Natural killer cell treated with Interleukin-12 subunit alpha and Interleukin-12 subunit beta and Interleukin-15 and Interleukin-18, amount 100 ng/mL, for 72 hours (primary cell): Measurements from ENCODE around the gene KCNC4. TPM values are rescaled to one million over a fixed set of nuclear protein-coding genes. Genes with fewer than 3 reads are reported as not detected.
A peak's percentile ranks its signal among the peaks of the same experiment; 100 is the strongest.

Experiments used
- ATAC-seq, 2 donors: fragments of 150-1000 bp; cut with Tn5 transposase in 1 of 2; sonication (Bioruptor Pico), chemical (Tn5 transposase) in 1 of 2; 2 replicates each; pipeline ENCODE4 v1.10.0; 2021
- DNase-seq: peaks from one replicate; pipeline ENCODE4 v3.0.0; 2022; ENCODE audit warnings: low spot score
- H3K27ac Mint-ChIP-seq, 2 donors: 1 replicate in 1 of 2; 2 replicates in 1 of 2; pipeline ENCODE4 v1.8.0; 2022; ENCODE audit warnings: mixed read lengths in 2 of 2, mild to moderate bottlenecking in 1 of 2, moderate library complexity in 1 of 2
- H3K27me3 Mint-ChIP-seq, 2 donors: 1 replicate in 1 of 2; 2 replicates in 1 of 2; pipeline ENCODE4 v1.8.0; 2022; ENCODE audit warnings: mixed read lengths in 2 of 2
- H3K36me3 Mint-ChIP-seq: one replicate; pipeline ENCODE4 v1.8.0; 2022; ENCODE audit warnings: mixed read lengths
- H3K4me1 Mint-ChIP-seq, 2 donors: 1 replicate in 1 of 2; 2 replicates in 1 of 2; pipeline ENCODE4 v1.8.0; 2022; ENCODE audit warnings: low read depth in 2 of 2, mixed read lengths in 2 of 2, mild to moderate bottlenecking in 1 of 2
- H3K4me3 Mint-ChIP-seq: one replicate; pipeline ENCODE4 v1.8.0; 2022; ENCODE audit warnings: mixed read lengths
- H3K9me3 Mint-ChIP-seq: 2 replicates; pipeline ENCODE4 v1.8.0; 2022; ENCODE audit warnings: mixed read lengths
- total RNA-seq, 2 donors: library from RNA; stranded (reverse); gene quantifications; one replicate each; pipeline ENCODE4 v1.2.3, GENCODE V29; 2022

Gene KCNC4
- 1 to 10 TPM in 1 of 2 donors, under 1 TPM in 1; 0.88 to 2.1 TPM for total RNA-seq

GRCh38 chr1:110209715-110210603 lies at the start of gene KCNC4:
KCNC4 (plus strand) TSS chr1:110210314; CDS start chr1:110211500, 1,186 bp downstream.
- H3K4me1 Mint-ChIP-seq = peaks cover 9 to 21% of the 10 kb centered on the region in 2 donors
- H3K36me3 Mint-ChIP-seq = no peaks in the 10 kb centered on the region
- peak; percentile 96 to 97 for ATAC-seq
- peak within 1 kb of the TSS; percentile 82 for H3K4me3 Mint-ChIP-seq
- H3K27me3 Mint-ChIP-seq = peaks cover 6 to 13% of the 10 kb centered on the region in 2 donors
- peak; percentile 91 for DNase-seq
- peak within 1 kb of the TSS; percentile 71 to 79 for H3K27ac Mint-ChIP-seq
- no peaks in the 10 kb centered on the region for H3K9me3 Mint-ChIP-seq

- no peaks in the 10 kb centered on the region for H3K36me3 Mint-ChIP-seq
- DNase-seq (no peak), ATAC-seq (no peak)
- H3K4me3 Mint-ChIP-seq = no peak overlapping the region
- H3K4me1 Mint-ChIP-seq = peaks cover 0 to 2% of the 10 kb centered on the region in 2 donors
- H3K27me3 Mint-ChIP-seq = peaks cover 29 to 31% of the 10 kb centered on the region in 2 donors
- H3K9me3 Mint-ChIP-seq = no peaks in the 10 kb centered on the region
- no peak overlapping the region for H3K27ac Mint-ChIP-seq
Measured at GRCh38 chr1:110160538-110161100, 49.5 kb upstream of the KCNC4 start.

- Mint-ChIP-seq H3K27ac (no peak overlapping the region), H3K4me1 (peaks cover 0 to 2% of the 10 kb centered on the region in 2 donors), H3K27me3 (peaks cover 27 to 30% of the 10 kb centered on the region in 2 donors), H3K36me3 (no peaks in the 10 kb centered on the region), H3K4me3 (no peak overlapping the region), H3K9me3 (no peaks in the 10 kb centered on the region)
- no peak for DNase-seq
- ATAC-seq = no peak
Measured at GRCh38 chr1:110161165-110161564, 48.9 kb upstream of the KCNC4 start.

DNA sequence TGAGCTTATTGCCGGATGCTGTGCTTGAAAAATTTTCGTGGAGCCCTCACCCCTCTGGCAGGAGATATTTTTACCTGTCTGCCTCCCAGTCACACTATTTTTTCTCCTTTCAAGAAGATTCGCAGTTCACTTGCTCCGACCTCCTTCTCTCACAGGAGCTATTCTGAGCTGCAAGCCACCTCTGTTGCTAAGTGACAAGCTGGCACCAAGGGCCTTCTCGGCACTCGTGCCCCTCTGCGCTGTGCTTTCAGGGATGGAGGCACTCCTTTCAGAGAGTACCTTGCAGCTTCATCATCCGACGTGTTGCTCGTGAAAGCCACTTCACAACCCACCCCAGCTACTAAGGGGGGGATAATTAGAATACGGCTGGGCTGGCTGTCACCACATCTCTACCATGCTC lies 48.3 kb upstream of the KCNC4 start:
- Mint-ChIP-seq H3K27me3 (peaks cover 20 to 25% of the 10 kb centered on the region in 2 donors), H3K4me3 (no peak overlapping the region), H3K9me3 (no peaks in the 10 kb centered on the region), H3K27ac (no peak overlapping the region), H3K4me1 (peaks cover 0 to 2% of the 10 kb centered on the region in 2 donors), H3K36me3 (no peaks in the 10 kb centered on the region)
- DNase-seq (no peak), ATAC-seq (no peak)

DNA sequence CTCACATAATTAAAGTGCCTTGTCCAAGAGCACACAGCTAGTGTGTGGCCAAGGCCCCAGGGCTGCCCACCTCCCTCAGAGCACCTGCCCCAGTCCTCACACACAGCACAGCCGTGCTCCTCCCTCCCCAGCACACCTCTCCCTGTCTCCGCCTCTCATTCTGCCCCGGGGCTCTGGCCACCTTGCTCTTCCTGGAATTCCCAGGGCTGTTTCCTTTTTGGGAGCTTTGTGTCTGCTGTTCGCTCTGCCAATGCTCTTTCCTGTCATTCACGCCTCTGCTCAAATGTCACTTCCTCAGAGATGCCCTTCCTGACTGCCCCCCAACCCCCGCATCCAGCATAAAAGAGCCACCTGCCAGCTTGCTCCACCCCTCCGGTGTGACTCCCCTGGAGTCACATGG lies 46.5 kb upstream of the KCNC4 start:
- Mint-ChIP-seq H3K27me3 (peaks cover 7 to 17% of the 10 kb centered on the region in 2 donors), H3K36me3 (no peaks in the 10 kb centered on the region), H3K27ac (no peak overlapping the region), H3K4me3 (no peak overlapping the region), H3K9me3 (no peaks in the 10 kb centered on the region), H3K4me1 (peaks cover 0 to 2% of the 10 kb centered on the region in 2 donors)
- DNase-seq (no peak), ATAC-seq (no peak)

DNA sequence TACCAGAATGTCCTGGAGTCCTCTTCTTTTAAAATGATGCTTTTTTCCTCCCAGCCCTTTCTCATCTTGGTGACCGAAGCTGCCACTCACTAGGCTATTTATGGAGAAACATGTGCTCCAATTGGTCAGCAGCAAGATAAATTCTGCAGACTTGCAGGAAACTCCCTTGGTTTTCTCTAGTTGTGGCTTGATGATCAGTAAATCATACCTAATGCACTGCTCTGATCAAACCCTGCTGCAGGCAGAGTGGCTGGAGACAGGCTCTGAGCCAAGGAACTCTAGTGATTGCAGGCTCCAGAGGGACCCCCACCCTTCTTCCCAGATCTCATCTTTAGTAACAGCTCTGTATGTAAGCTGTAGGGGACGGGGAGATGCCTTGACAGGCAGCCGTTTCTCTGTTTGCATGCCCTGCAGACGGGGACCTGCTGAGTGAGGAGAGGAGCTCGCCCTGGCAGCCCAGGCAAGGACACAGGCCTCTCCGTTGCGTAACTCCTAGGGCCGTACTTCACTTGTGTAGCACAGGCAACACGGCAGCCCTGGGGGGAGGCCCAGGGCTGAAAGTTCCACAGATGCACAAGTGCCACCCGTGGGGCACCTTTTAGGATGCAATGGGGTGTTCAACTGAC lies 45.3 kb upstream of the KCNC4 start:
- DNase-seq (no peak), ATAC-seq (no peak)
- peaks cover 0 to 2% of the 10 kb centered on the region in 2 donors for H3K4me1 Mint-ChIP-seq
- H3K27ac Mint-ChIP-seq = no peak overlapping the region
- peaks cover 7 to 13% of the 10 kb centered on the region in 2 donors for H3K27me3 Mint-ChIP-seq
- no peaks in the 10 kb centered on the region for H3K9me3 Mint-ChIP-seq
- no peak overlapping the region for H3K4me3 Mint-ChIP-seq
- H3K36me3 Mint-ChIP-seq = no peaks in the 10 kb centered on the region

- no peaks in the 10 kb centered on the region for H3K36me3 Mint-ChIP-seq
- H3K9me3 Mint-ChIP-seq = no peaks in the 10 kb centered on the region
- peaks cover 7 to 8% of the 10 kb centered on the region in 2 donors for H3K27me3 Mint-ChIP-seq
- H3K4me3 Mint-ChIP-seq = no peak overlapping the region
- no peak overlapping the region for H3K27ac Mint-ChIP-seq
- no peaks in the 10 kb centered on the region for H3K4me1 Mint-ChIP-seq
- DNase-seq = no peak
- no peak for ATAC-seq
Measured at GRCh38 chr1:110165761-110166231, 44.3 kb upstream of the KCNC4 start.

DNA sequence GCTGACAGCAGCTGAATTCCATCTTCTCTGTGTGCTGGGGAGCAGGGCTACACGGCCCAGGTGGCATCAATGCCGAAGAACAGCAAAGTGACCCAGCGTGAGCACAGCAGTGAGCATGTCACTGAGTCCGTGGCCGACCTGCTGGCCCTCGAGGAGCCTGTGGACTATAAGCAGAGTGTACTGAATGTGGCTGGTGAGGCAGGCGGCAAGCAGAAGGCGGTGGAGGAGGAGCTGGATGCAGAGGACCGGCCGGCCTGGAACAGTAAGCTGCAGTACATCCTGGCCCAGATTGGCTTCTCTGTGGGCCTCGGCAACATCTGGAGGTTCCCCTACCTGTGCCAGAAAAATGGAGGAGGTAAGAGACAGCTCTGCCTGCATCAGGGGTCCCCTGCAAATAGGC lies 43.3 kb upstream of the KCNC4 start:
- H3K36me3 Mint-ChIP-seq = no peaks in the 10 kb centered on the region
- no peak overlapping the region for H3K4me3 Mint-ChIP-seq
- no peak overlapping the region for H3K27ac Mint-ChIP-seq
- no peaks in the 10 kb centered on the region for H3K4me1 Mint-ChIP-seq
- ATAC-seq (no peak), DNase-seq (no peak)
- no peaks in the 10 kb centered on the region for H3K9me3 Mint-ChIP-seq
- H3K27me3 Mint-ChIP-seq = peaks cover 7 to 11% of the 10 kb centered on the region in 2 donors

- Mint-ChIP-seq H3K9me3 (no peaks in the 10 kb centered on the region), H3K27ac (no peak overlapping the region), H3K27me3 (peaks cover 0 to 9% of the 10 kb centered on the region in 2 donors), H3K4me1 (no peaks in the 10 kb centered on the region), H3K4me3 (no peak overlapping the region), H3K36me3 (no peaks in the 10 kb centered on the region)
- DNase-seq (no peak), ATAC-seq (no peak)
Measured at GRCh38 chr1:110170766-110171733, 39.1 kb upstream of the KCNC4 start.

DNA sequence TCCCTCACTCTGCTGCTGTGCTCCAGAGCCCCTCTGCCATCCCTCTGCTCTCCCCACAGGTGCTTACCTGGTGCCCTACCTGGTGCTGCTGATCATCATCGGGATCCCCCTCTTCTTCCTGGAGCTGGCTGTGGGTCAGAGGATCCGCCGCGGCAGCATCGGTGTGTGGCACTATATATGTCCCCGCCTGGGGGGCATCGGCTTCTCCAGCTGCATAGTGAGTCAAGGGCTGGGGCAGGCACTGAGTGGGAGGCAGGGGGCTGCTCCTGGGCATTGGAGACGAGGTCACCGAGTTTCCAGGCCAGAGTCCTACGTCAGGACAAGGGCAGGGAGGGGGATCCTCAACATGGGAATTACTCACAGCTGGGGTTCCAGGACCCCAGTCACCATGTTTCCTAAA lies 38.1 kb upstream of the KCNC4 start:
- DNase-seq = no peak
- Mint-ChIP-seq H3K4me3 (no peak overlapping the region), H3K27ac (no peak overlapping the region), H3K27me3 (peaks cover 5 to 14% of the 10 kb centered on the region in 2 donors), H3K4me1 (no peaks in the 10 kb centered on the region), H3K9me3 (no peaks in the 10 kb centered on the region), H3K36me3 (no peaks in the 10 kb centered on the region)
- ATAC-seq = no peak

GRCh38 chr1:110173466-110174105 lies 36.5 kb upstream of the KCNC4 start:
- Mint-ChIP-seq H3K4me1 (no peaks in the 10 kb centered on the region), H3K27ac (no peak overlapping the region), H3K27me3 (peaks cover 6 to 14% of the 10 kb centered on the region in 2 donors), H3K9me3 (no peaks in the 10 kb centered on the region), H3K4me3 (no peak overlapping the region), H3K36me3 (no peaks in the 10 kb centered on the region)
- DNase-seq (no peak), ATAC-seq (no peak)

- Mint-ChIP-seq H3K4me1 (no peaks in the 10 kb centered on the region), H3K27me3 (peaks cover 6 to 14% of the 10 kb centered on the region in 2 donors), H3K9me3 (no peaks in the 10 kb centered on the region), H3K36me3 (no peaks in the 10 kb centered on the region), H3K27ac (no peak overlapping the region), H3K4me3 (no peak overlapping the region)
- DNase-seq (no peak), ATAC-seq (no peak)
Measured at GRCh38 chr1:110174961-110175360, 35.2 kb upstream of the KCNC4 start.
